Esophagus squamous epithelium (tissue), 5 donors: Measurements from ENCODE around the gene BNIP1. TPM values are rescaled to one million over a fixed set of nuclear protein-coding genes. Genes with fewer than 3 reads are reported as not detected.

Experiments
- DNase-seq: peaks from one replicate; lab custom pipeline; 2025; lab: John Stamatoyannopoulos, UW
- H3K27ac ChIP-seq, 4 donors: fragments of 200-600 bp; sonication (generic); one replicate each; pipeline ENCODE4 v1.5.1; 2016 to 2019; ENCODE audit warnings: mild to moderate bottlenecking in 1 of 4
- H3K27me3 ChIP-seq, 4 donors: fragments of 200-600 bp; sonication (generic); 1 replicate in 3 of 4; 2 replicates in 1 of 4; pipeline versions ENCODE4 v1.5.1 to v1.6.0; 2017 to 2021; ENCODE audit warnings: antibody characterized with exemption in 1 of 4
- H3K36me3 ChIP-seq, 3 donors: fragments of 200-600 bp; sonication (generic); one replicate each; pipeline ENCODE4 v1.5.1; 2016 to 2019
- H3K4me1 ChIP-seq, 3 donors: fragments of 200-600 bp; sonication (generic); one replicate each; pipeline ENCODE4 v1.5.1; 2017 to 2019
- H3K4me3 ChIP-seq, 4 donors: fragments of 200-600 bp; sonication (generic); 1 replicate in 3 of 4; 2 replicates in 1 of 4; pipeline ENCODE4 v1.5.1; 2016 to 2019; ENCODE audit warnings: mild to moderate bottlenecking in 2 of 4, moderate library complexity in 1 of 4
- H3K9me3 ChIP-seq, 3 donors: fragments of 200-600 bp; sonication (generic); one replicate each; pipeline ENCODE4 v1.5.1; 2016 to 2019
- CTCF ChIP-seq, 6 experiments: fragments of 450-650 bp in 4 of 6; fragments of 200-600 bp in 2 of 6; sonication (generic) in 2 of 6; IDR thresholded peaks; one replicate each; pipeline ENCODE4 v1.5.1; 2016 to 2019; ENCODE audit warnings: antibody characterized with exemption in 6 of 6, mild to moderate bottlenecking in 4 of 6, moderate library complexity in 4 of 6
- POLR2A ChIP-seq, 4 donors: fragments of 450-650 bp; IDR thresholded peaks; one replicate each; pipeline ENCODE4 v1.6.1; 2017; ENCODE audit warnings: antibody characterized with exemption in 4 of 4, mild to moderate bottlenecking in 4 of 4, moderate library complexity in 3 of 4
- WGBS, 2 donors: methylation state at CpG; one replicate each; pipeline ENCODE4 v1.1.5; 2018; 5-methylcytosine and 5-hydroxymethylcytosine counted together
- intact Hi-C: fragments of 100-400 bp; cut with DNase I; formaldehyde crosslinking; loops from one replicate; pipeline ENCODE4 v1.15.0; 2022
- total RNA-seq, 4 donors: library from RNA; depleted of rRNA; stranded (reverse); fragments of >200 nt; gene quantifications; one replicate each; pipeline ENCODE4 v1.1.0, GENCODE V29; 2016
- donor health status: DM: yes; HTN: yes; CAD: no.

The BNIP1 gene
- total RNA-seq, 4 donors from 2014 or later, result 5.2 to 12.4 (median 11.2) TPM

- TF ChIP-seq POLR2A (IDR thresholded peaks at IDR 0.05) (no peak), CTCF (IDR thresholded peaks at IDR 0.05) (no peak)
- Histone ChIP-seq H3K27me3 (peaks cover 0 to 3% (median 0%) of the 10 kb centered on the region in 4 donors), H3K27ac (no peak overlapping the region), H3K4me1 (no peaks in the 10 kb centered on the region), H3K4me3 (no peak overlapping the region), H3K9me3 (peaks cover 0 to 6% (median 0%) of the 10 kb centered on the region in 3 donors), H3K36me3 (no peaks in the 10 kb centered on the region)
- intact Hi-C loops, result no loop called here
- WGBS, 2 donors, result 73 to 83% methylated on average over 11 to 12 of the region's 12 CpGs
- DNase-seq, result no peak
Measured at GRCh38 chr5:173178369-173178910, 34.1 kb downstream of the BNIP1 start.

- 84 to 92% methylated on average over 2 of the region's 2 CpGs for WGBS, 2 donors
- no peak for DNase-seq
- H3K27ac ChIP-seq, result no peak overlapping the region
- H3K9me3 ChIP-seq, result peaks cover 0 to 6% (median 0%) of the 10 kb centered on the region in 3 donors
- H3K4me3 ChIP-seq, result no peak overlapping the region
- TF ChIP-seq POLR2A (IDR thresholded peaks at IDR 0.05) (no peak), CTCF (IDR thresholded peaks at IDR 0.05) (no peak)
- H3K4me1 ChIP-seq, result no peaks in the 10 kb centered on the region
- peaks cover 0 to under 1% (median 0%) of the 10 kb centered on the region in 4 donors for H3K27me3 ChIP-seq
- intact Hi-C loops, result no loop called here
- H3K36me3 ChIP-seq, result no peaks in the 10 kb centered on the region
Measured at GRCh38 chr5:173180331-173180730, 36.0 kb downstream of the BNIP1 start.

GRCh38 chr5:173187054-173187743 is 42.9 kb downstream of the BNIP1 start:
- no peaks in the 10 kb centered on the region for H3K9me3 ChIP-seq
- H3K27ac ChIP-seq, result no peak overlapping the region
- no peaks in the 10 kb centered on the region for H3K36me3 ChIP-seq
- no peaks in the 10 kb centered on the region for H3K4me1 ChIP-seq
- DNase-seq, result no peak
- whole genome bisulfite sequencing, 2 donors, result 48 to 73% methylated on average over 6 to 8 of the region's 11 CpGs
- no peak for TF ChIP-seq POLR2A (IDR thresholded peaks at IDR 0.05)
- TF ChIP-seq CTCF (IDR thresholded peaks at IDR 0.05), result no peak
- no peak overlapping the region for H3K4me3 ChIP-seq
- peaks cover 0 to 6% (median 0%) of the 10 kb centered on the region in 4 donors for H3K27me3 ChIP-seq
- intact Hi-C loops, result no loop called here

GRCh38 chr5:173188280-173188679 is 43.9 kb downstream of the BNIP1 start:
- no peak for TF ChIP-seq CTCF (IDR thresholded peaks at IDR 0.05)
- TF ChIP-seq POLR2A (IDR thresholded peaks at IDR 0.05), result no peak
- no peaks in the 10 kb centered on the region for H3K36me3 ChIP-seq
- no peak overlapping the region for H3K4me3 ChIP-seq
- H3K9me3 ChIP-seq, result no peaks in the 10 kb centered on the region
- no peak overlapping the region for H3K27ac ChIP-seq
- intact Hi-C loops, result no loop called here
- H3K27me3 ChIP-seq, result peaks cover 0 to 6% (median 0%) of the 10 kb centered on the region in 4 donors
- no peaks in the 10 kb centered on the region for H3K4me1 ChIP-seq
- WGBS, 2 donors, result 77 to 81% methylated on average over 2 of the region's 2 CpGs
- DNase-seq, result no peak

GRCh38 chr5:173191015-173191414 is 46.7 kb downstream of the BNIP1 start:
- Histone ChIP-seq H3K36me3 (no peaks in the 10 kb centered on the region), H3K27me3 (peaks cover 0 to 12% (median 0%) of the 10 kb centered on the region in 4 donors), H3K4me1 (no peaks in the 10 kb centered on the region), H3K27ac (no peak overlapping the region), H3K4me3 (no peak overlapping the region), H3K9me3 (no peaks in the 10 kb centered on the region)
- intact Hi-C loops, result no loop called here
- no peak for TF ChIP-seq POLR2A (IDR thresholded peaks at IDR 0.05)
- TF ChIP-seq CTCF (IDR thresholded peaks at IDR 0.05), result no peak
- 81 to 83% methylated on average over 4 of the region's 4 CpGs for WGBS, 2 donors
- DNase-seq, result no peak
